ENCODE results near the gene IGF2BP1.

GRCh38 chr17:49089094-49089493 lies 91.9 kb downstream of the IGF2BP1 start:
- TF ChIP-seq POLR2A (IDR thresholded peaks at IDR 0.05), result no peak
- TF ChIP-seq, protein P1, sequence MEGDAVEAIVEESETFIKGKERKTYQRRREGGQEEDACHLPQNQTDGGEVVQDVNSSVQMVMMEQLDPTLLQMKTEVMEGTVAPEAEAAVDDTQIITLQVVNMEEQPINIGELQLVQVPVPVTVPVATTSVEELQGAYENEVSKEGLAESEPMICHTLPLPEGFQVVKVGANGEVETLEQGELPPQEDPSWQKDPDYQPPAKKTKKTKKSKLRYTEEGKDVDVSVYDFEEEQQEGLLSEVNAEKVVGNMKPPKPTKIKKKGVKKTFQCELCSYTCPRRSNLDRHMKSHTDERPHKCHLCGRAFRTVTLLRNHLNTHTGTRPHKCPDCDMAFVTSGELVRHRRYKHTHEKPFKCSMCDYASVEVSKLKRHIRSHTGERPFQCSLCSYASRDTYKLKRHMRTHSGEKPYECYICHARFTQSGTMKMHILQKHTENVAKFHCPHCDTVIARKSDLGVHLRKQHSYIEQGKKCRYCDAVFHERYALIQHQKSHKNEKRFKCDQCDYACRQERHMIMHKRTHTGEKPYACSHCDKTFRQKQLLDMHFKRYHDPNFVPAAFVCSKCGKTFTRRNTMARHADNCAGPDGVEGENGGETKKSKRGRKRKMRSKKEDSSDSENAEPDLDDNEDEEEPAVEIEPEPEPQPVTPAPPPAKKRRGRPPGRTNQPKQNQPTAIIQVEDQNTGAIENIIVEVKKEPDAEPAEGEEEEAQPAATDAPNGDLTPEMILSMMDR (IDR thresholded peaks at IDR 0.05), result no peak

Measured in suprapubic skin (tissue), 3 donors.